ENCODE results near the gene ATP6V0D1. TPM values are rescaled to one million over a fixed set of nuclear protein-coding genes. Genes with fewer than 3 reads are reported as not detected.

Gene ATP6V0D1
- total RNA-seq, 1 donor: 158 TPM

- H3K9me3 ChIP-seq (ENCODE audit: low read depth, low read length): no peaks in the 10 kb centered on the region
- TF ChIP-seq, protein P1, sequence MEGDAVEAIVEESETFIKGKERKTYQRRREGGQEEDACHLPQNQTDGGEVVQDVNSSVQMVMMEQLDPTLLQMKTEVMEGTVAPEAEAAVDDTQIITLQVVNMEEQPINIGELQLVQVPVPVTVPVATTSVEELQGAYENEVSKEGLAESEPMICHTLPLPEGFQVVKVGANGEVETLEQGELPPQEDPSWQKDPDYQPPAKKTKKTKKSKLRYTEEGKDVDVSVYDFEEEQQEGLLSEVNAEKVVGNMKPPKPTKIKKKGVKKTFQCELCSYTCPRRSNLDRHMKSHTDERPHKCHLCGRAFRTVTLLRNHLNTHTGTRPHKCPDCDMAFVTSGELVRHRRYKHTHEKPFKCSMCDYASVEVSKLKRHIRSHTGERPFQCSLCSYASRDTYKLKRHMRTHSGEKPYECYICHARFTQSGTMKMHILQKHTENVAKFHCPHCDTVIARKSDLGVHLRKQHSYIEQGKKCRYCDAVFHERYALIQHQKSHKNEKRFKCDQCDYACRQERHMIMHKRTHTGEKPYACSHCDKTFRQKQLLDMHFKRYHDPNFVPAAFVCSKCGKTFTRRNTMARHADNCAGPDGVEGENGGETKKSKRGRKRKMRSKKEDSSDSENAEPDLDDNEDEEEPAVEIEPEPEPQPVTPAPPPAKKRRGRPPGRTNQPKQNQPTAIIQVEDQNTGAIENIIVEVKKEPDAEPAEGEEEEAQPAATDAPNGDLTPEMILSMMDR (IDR thresholded peaks at IDR 0.05; ENCODE audit: extremely low read depth, low read depth, low read length): no peak
- no peak overlapping the region for H3K4me2 ChIP-seq (ENCODE audit: insufficient read depth, low read length)
- H3K4me3 ChIP-seq (ENCODE audit: insufficient read depth, low read length): no peak overlapping the region
- no peak overlapping the region for H3K27ac ChIP-seq (ENCODE audit: low read depth, low read length)
- H4K20me1 ChIP-seq (ENCODE audit: insufficient read depth, low read length): peaks cover 12% of the 10 kb centered on the region
- H3K4me1 ChIP-seq (ENCODE audit: insufficient read depth, low read length): peaks cover 6% of the 10 kb centered on the region
- no peaks in the 10 kb centered on the region for H3K36me3 ChIP-seq (ENCODE audit: insufficient read depth, low read length)
- no peak overlapping the region for H2AFZ ChIP-seq (ENCODE audit: low read length)
- DNase-seq (ENCODE audit: insufficient read length, low spot score, missing footprints): no peak
- peaks cover 36% of the 10 kb centered on the region for H3K27me3 ChIP-seq (ENCODE audit: insufficient read depth, low read length)
- no peaks in the 10 kb centered on the region for H3K79me2 ChIP-seq (ENCODE audit: insufficient read depth, low read length)
Observed at GRCh38 chr16:67426022-67426421, 54.9 kb downstream of the ATP6V0D1 start.

- Histone ChIP-seq H3K4me1 (ENCODE audit: insufficient read depth, low read length) (peaks cover 6% of the 10 kb centered on the region), H4K20me1 (ENCODE audit: insufficient read depth, low read length) (peaks cover 12% of the 10 kb centered on the region), H3K27me3 (ENCODE audit: insufficient read depth, low read length) (peaks cover 35% of the 10 kb centered on the region), H3K36me3 (ENCODE audit: insufficient read depth, low read length) (no peaks in the 10 kb centered on the region), H3K9me3 (ENCODE audit: low read depth, low read length) (no peaks in the 10 kb centered on the region), H2AFZ (ENCODE audit: low read length) (no peak overlapping the region), H3K27ac (ENCODE audit: low read depth, low read length) (no peak overlapping the region), H3K4me2 (ENCODE audit: insufficient read depth, low read length) (no peak overlapping the region), H3K79me2 (ENCODE audit: insufficient read depth, low read length) (no peaks in the 10 kb centered on the region), H3K4me3 (ENCODE audit: insufficient read depth, low read length) (no peak overlapping the region)
- TF ChIP-seq, protein P1 (IDR thresholded peaks at IDR 0.05; ENCODE audit: extremely low read depth, low read depth, low read length): no peak
- peak; percentile 73 for DNase-seq (ENCODE audit: insufficient read length, low spot score, missing footprints)
Observed at GRCh38 chr16:67425580-67425979, 55.4 kb downstream of the ATP6V0D1 start.

DNA sequence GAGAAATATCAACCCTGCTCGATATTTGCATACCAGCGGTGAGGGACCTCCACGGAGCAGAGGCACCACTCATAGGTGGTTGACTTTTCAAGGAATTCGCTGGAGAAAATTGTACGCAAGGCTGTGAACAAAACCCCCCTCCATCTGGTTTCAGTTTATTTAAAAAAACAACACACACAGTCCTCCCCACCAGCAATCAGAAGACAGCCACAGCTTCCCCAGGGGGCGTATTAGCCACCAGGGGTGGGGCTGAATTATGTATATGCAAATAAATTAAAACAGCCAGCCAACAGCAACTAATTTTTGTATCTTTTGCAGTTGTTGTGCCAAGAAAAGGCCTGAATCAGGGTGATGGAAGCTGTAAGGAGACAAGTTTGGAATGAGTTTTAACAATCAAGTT, 55.9 kb downstream of the ATP6V0D1 start:
- H3K4me3 ChIP-seq (ENCODE audit: insufficient read depth, low read length): no peak overlapping the region
- H2AFZ ChIP-seq (ENCODE audit: low read length): no peak overlapping the region
- TF ChIP-seq, protein P1 (IDR thresholded peaks at IDR 0.05; ENCODE audit: extremely low read depth, low read depth, low read length): no peak
- H3K4me2 ChIP-seq (ENCODE audit: insufficient read depth, low read length): no peak overlapping the region
- H3K4me1 ChIP-seq (ENCODE audit: insufficient read depth, low read length): peaks cover 6% of the 10 kb centered on the region
- H3K9me3 ChIP-seq (ENCODE audit: low read depth, low read length): no peaks in the 10 kb centered on the region
- peaks cover 12% of the 10 kb centered on the region for H4K20me1 ChIP-seq (ENCODE audit: insufficient read depth, low read length)
- no peaks in the 10 kb centered on the region for H3K79me2 ChIP-seq (ENCODE audit: insufficient read depth, low read length)
- no peaks in the 10 kb centered on the region for H3K36me3 ChIP-seq (ENCODE audit: insufficient read depth, low read length)
- peaks cover 30% of the 10 kb centered on the region for H3K27me3 ChIP-seq (ENCODE audit: insufficient read depth, low read length)
- no peak overlapping the region for H3K27ac ChIP-seq (ENCODE audit: low read depth, low read length)
- DNase-seq (ENCODE audit: insufficient read length, low spot score, missing footprints): peak; percentile 70

DNA sequence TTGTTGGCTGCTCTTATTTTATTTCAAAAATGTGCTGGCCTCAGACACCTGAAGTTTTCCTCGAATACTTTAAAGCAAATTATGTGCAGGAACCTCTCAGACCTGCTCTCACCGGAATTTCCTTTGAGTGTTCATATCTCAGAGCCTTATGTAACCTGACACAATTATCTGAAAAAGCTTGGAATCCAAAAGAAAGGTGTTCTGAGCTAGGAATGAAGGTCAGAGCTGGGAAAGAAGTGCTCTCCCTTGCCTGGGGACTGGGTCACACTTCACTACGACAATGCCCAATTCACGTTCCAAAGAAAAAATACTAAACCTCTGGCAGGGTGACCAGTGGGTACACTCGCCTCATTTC, 56.7 kb downstream of the ATP6V0D1 start:
- no peaks in the 10 kb centered on the region for H3K36me3 ChIP-seq (ENCODE audit: insufficient read depth, low read length)
- H2AFZ ChIP-seq (ENCODE audit: low read length): no peak overlapping the region
- no peak overlapping the region for H3K4me3 ChIP-seq (ENCODE audit: insufficient read depth, low read length)
- H3K9me3 ChIP-seq (ENCODE audit: low read depth, low read length): no peaks in the 10 kb centered on the region
- peak; percentile 39 for DNase-seq (ENCODE audit: insufficient read length, low spot score, missing footprints)
- TF ChIP-seq, protein P1 (IDR thresholded peaks at IDR 0.05; ENCODE audit: extremely low read depth, low read depth, low read length): no peak
- no peak overlapping the region for H3K4me2 ChIP-seq (ENCODE audit: insufficient read depth, low read length)
- peaks cover 7% of the 10 kb centered on the region for H4K20me1 ChIP-seq (ENCODE audit: insufficient read depth, low read length)
- H3K27me3 ChIP-seq (ENCODE audit: insufficient read depth, low read length): peaks cover 22% of the 10 kb centered on the region
- H3K27ac ChIP-seq (ENCODE audit: low read depth, low read length): no peak overlapping the region
- H3K79me2 ChIP-seq (ENCODE audit: insufficient read depth, low read length): no peaks in the 10 kb centered on the region
- peaks cover 6% of the 10 kb centered on the region for H3K4me1 ChIP-seq (ENCODE audit: insufficient read depth, low read length)

Measured in osteoblast (primary cell).